GM08714 (cell line): ENCODE measurements around the gene KAT6B.

Experiments
- H3K4me3 ChIP-seq: fragments of 200-500 bp; sonication (Bioruptor generic); 2 replicates; pipeline ENCODE4 v1.5.1; 2014; ENCODE audit warnings: mild to moderate bottlenecking, low read length, inconsistent platforms
- ZNF274 ChIP-seq: IDR thresholded peaks from 2 replicates; pipeline ENCODE4 v1.6.1; 2012; ENCODE audit warnings: mild to moderate bottlenecking, low read depth, low read length

Gene KAT6B

GRCh38 chr10:74925291-74925690 lies 98.9 kb downstream of the KAT6B start:
- no peak for TF ChIP-seq ZNF274
- no peak overlapping the region for H3K4me3 ChIP-seq

- no peak overlapping the region for H3K4me3 ChIP-seq
- no peak for TF ChIP-seq ZNF274
Observed at GRCh38 chr10:74925708-74926107, 99.3 kb downstream of the KAT6B start.

GRCh38 chr10:74926791-74927585 lies 100.6 kb downstream of the KAT6B start:
- TF ChIP-seq ZNF274 = no peak
- no peak overlapping the region for H3K4me3 ChIP-seq

- TF ChIP-seq ZNF274 = no peak
- no peak overlapping the region for H3K4me3 ChIP-seq
Observed at GRCh38 chr10:74927701-74928100, 101.3 kb downstream of the KAT6B start.

- H3K4me3 ChIP-seq = no peak overlapping the region
- TF ChIP-seq ZNF274 = no peak
Observed at GRCh38 chr10:74928742-74929191, 102.4 kb downstream of the KAT6B start.

- no peak overlapping the region for H3K4me3 ChIP-seq
- no peak for TF ChIP-seq ZNF274
Observed at GRCh38 chr10:74929197-74929596, 102.8 kb downstream of the KAT6B start.

GRCh38 chr10:74930965-74931364 lies 104.6 kb downstream of the KAT6B start:
- no peak overlapping the region for H3K4me3 ChIP-seq
- TF ChIP-seq ZNF274 = no peak

GRCh38 chr10:74932648-74933047 lies 106.2 kb downstream of the KAT6B start:
- no peak overlapping the region for H3K4me3 ChIP-seq
- no peak for TF ChIP-seq ZNF274

- H3K4me3 ChIP-seq = no peak overlapping the region
- TF ChIP-seq ZNF274 = no peak
Observed at GRCh38 chr10:74934100-74934812, 107.9 kb downstream of the KAT6B start.

GRCh38 chr10:74936577-74937265 lies 110.3 kb downstream of the KAT6B start:
- TF ChIP-seq ZNF274 = no peak
- H3K4me3 ChIP-seq = no peak overlapping the region

GRCh38 chr10:74937266-74937856 lies 111.0 kb downstream of the KAT6B start:
- no peak overlapping the region for H3K4me3 ChIP-seq
- TF ChIP-seq ZNF274 = no peak

GRCh38 chr10:74944205-74944604 lies 117.8 kb downstream of the KAT6B start:
- no peak overlapping the region for H3K4me3 ChIP-seq
- no peak for TF ChIP-seq ZNF274

- H3K4me3 ChIP-seq = no peak overlapping the region
- no peak for TF ChIP-seq ZNF274
Observed at GRCh38 chr10:74947781-74948401, 121.5 kb downstream of the KAT6B start.
